Endothelial cell of umbilical vein (primary cell): ENCODE data around the gene INPP5A. TPM values are rescaled to one million over a fixed set of nuclear protein-coding genes. Genes with fewer than 3 reads are reported as not detected.

Experiments used
- BruUV-seq: library from RNA; stranded (reverse); fragments of 400-500 nt; replicated peaks from 2 replicates; lab custom pipeline; 2021; lab: Mats Ljungman, UMichigan
- CTCF ChIA-PET: fragments of 300-600, 350-600 bp; sonication (Branson Sonifier 250); formaldehyde crosslinking; loops from one replicate; lab custom pipeline; 2021; ENCODE audit warnings: antibody characterized with exemption, inconsistent platforms; lab: Charles Lee
- POLR2A ChIA-PET: fragments of 300-600, 350-600 bp; sonication (Branson Sonifier 250); formaldehyde crosslinking; loops from one replicate; lab custom pipeline; 2021; ENCODE audit warnings: antibody characterized with exemption, inconsistent platforms; lab: Charles Lee
- DNase-seq: peaks from one replicate; pipeline ENCODE4 v3.0.0-alpha.2; 2011; ENCODE audit warnings: low read depth, low spot score
- FAIRE-seq: peaks from 2 replicates; lab custom pipeline; 2011; peaks lifted over from hg19 to GRCh38; lab: Jason Lieb, UNC
- H2AFZ ChIP-seq: 2 replicates; pipeline ENCODE4 v1.6.0; 2012; ENCODE audit warnings: low read depth, low read length, control low read depth, inconsistent platforms
- H3K27ac ChIP-seq: 2 replicates; pipeline ENCODE4 v1.5.1; 2011; ENCODE audit warnings: low read depth, mild to moderate bottlenecking, control low read depth, low read length, moderate library complexity; ENCODE audit not compliant: insufficient read depth
- H3K27me3 ChIP-seq, 2 experiments: 2 replicates each; pipeline versions ENCODE4 v1.6.0 to v1.6.1; 2011; ENCODE audit warnings: low read length in 2 of 2, mixed read lengths in 1 of 2; ENCODE audit not compliant: control insufficient read depth in 2 of 2, insufficient read depth in 2 of 2
- H3K36me3 ChIP-seq, 2 experiments: 2 replicates in 1 of 2; 3 replicates in 1 of 2; pipeline ENCODE4 v1.5.1; 2011; ENCODE audit warnings: low read length in 2 of 2, mild to moderate bottlenecking in 1 of 2, moderate library complexity in 1 of 2; ENCODE audit not compliant: control insufficient read depth in 2 of 2, insufficient read depth in 2 of 2; ENCODE audit errors: extremely low read depth in 1 of 2
- H3K4me1 ChIP-seq: 3 replicates; pipeline ENCODE4 v1.5.1; 2011; ENCODE audit warnings: mild to moderate bottlenecking, low read length; ENCODE audit not compliant: control insufficient read depth, insufficient read depth; ENCODE audit errors: extremely low read depth
- H3K4me2 ChIP-seq: 2 replicates; pipeline ENCODE4 v1.6.1; 2011; ENCODE audit warnings: low read length, control low read depth, mixed read lengths; ENCODE audit not compliant: insufficient read depth
- H3K4me3 ChIP-seq, 3 experiments: fragments of 200-600 bp in 1 of 3; sonication (generic), shearing (Covaris generic) in 1 of 3; replicated peaks in 1 of 3; 2 replicates each; pipeline ENCODE4 v1.5.1; 2011 to 2016; ENCODE audit warnings: control low read depth in 3 of 3, low read length in 3 of 3, mild to moderate bottlenecking in 2 of 3, inconsistent platforms in 1 of 3, low read depth in 1 of 3, moderate library complexity in 1 of 3; ENCODE audit not compliant: insufficient read depth in 1 of 3
- H3K79me2 ChIP-seq: 2 replicates; pipeline ENCODE4 v1.6.0; 2012; ENCODE audit warnings: low read length, inconsistent platforms; ENCODE audit not compliant: control insufficient read depth, insufficient read depth
- H3K9ac ChIP-seq: replicated peaks from 2 replicates; pipeline ENCODE3; 2011; ENCODE audit warnings: low read length, control low read depth; ENCODE audit not compliant: insufficient read depth; ENCODE audit errors: extremely low read depth
- H3K9me1 ChIP-seq: replicated peaks from 3 replicates; pipeline ENCODE4 v1.6.0; 2011; ENCODE audit warnings: mild to moderate bottlenecking, low read length; ENCODE audit not compliant: control insufficient read depth, insufficient read depth; ENCODE audit errors: extremely low read depth
- H3K9me3 ChIP-seq: replicated peaks from 2 replicates; pipeline ENCODE4 v1.5.1; 2012; ENCODE audit warnings: low read length, inconsistent platforms; ENCODE audit not compliant: control insufficient read depth, insufficient read depth
- H4K20me1 ChIP-seq: replicated peaks from 2 replicates; pipeline ENCODE3; 2011; ENCODE audit warnings: mild to moderate bottlenecking, low read length; ENCODE audit not compliant: control insufficient read depth, insufficient read depth; ENCODE audit errors: extremely low read depth
- CTCF ChIP-seq, 2 donors: IDR thresholded peaks; 1 replicate in 1 of 2; 2 replicates in 1 of 2; pipeline ENCODE4 v1.5.1; 2011; ENCODE audit warnings: low read length in 2 of 2, mild to moderate bottlenecking in 2 of 2, moderate library complexity in 2 of 2, control low read depth in 1 of 2, inconsistent platforms in 1 of 2, low read depth in 1 of 2; ENCODE audit not compliant: insufficient read depth in 1 of 2; ENCODE audit errors: extremely low read depth in 1 of 2
- EZH2 ChIP-seq: IDR thresholded peaks from 2 replicates; pipeline ENCODE4 v1.6.1; 2012; ENCODE audit warnings: borderline replicate concordance, low read depth, mild to moderate bottlenecking, moderate library complexity, low read length, inconsistent platforms; ENCODE audit not compliant: severe bottlenecking
- FOS ChIP-seq: IDR thresholded peaks from 2 replicates; pipeline ENCODE4 v1.6.1; 2011; ENCODE audit warnings: mild to moderate bottlenecking, low read length, moderate library complexity, borderline replicate concordance; ENCODE audit not compliant: insufficient read depth
- GATA2 ChIP-seq: IDR thresholded peaks from 2 replicates; pipeline ENCODE4 v1.7.0; 2011; ENCODE audit warnings: low read depth, mild to moderate bottlenecking, moderate library complexity, mixed read lengths, low read length; ENCODE audit not compliant: insufficient read length, insufficient read depth
- JUN ChIP-seq: IDR thresholded peaks from 2 replicates; pipeline ENCODE4 v1.6.1; 2011; ENCODE audit warnings: borderline replicate concordance, low read depth; ENCODE audit not compliant: insufficient read length, insufficient read depth
- MAX ChIP-seq: IDR thresholded peaks from 2 replicates; pipeline ENCODE4 v1.6.1; 2011; ENCODE audit not compliant: insufficient read depth, insufficient read length
- MYC ChIP-seq: IDR thresholded peaks from one replicate; pipeline ENCODE4 v1.6.1; 2011; ENCODE audit warnings: mild to moderate bottlenecking, low read depth, low read length
- POLR2A ChIP-seq: IDR thresholded peaks from 2 replicates; pipeline ENCODE4 v1.6.1; 2012; ENCODE audit warnings: low read depth, mild to moderate bottlenecking, control low read depth, low read length
- POLR2AphosphoS5 ChIP-seq: IDR thresholded peaks from 2 replicates; pipeline ENCODE4 v1.6.1; 2012; ENCODE audit warnings: low read depth, mild to moderate bottlenecking, control low read depth, low read length, moderate library complexity; ENCODE audit not compliant: insufficient read depth
- dilution Hi-C: fragments of 300-500 bp; cut with MboI; formaldehyde crosslinking; loops from one replicate; pipeline ENCODE4 v1.15.0; 2019; ENCODE audit warnings: low sequenced_read_pairs; ENCODE audit not compliant: extremely low pct_ligation_motif_present
- intact Hi-C: fragments of 100-400 bp; cut with micrococcal nuclease; formaldehyde crosslinking; loops from one replicate; pipeline ENCODE4 v1.10.0; 2022
- polyA plus RNA-seq, 4 experiments: library from polyadenylated mRNA; depleted of rRNA in 3 of 4; stranded (reverse) in 3 of 4; unstranded in 1 of 4; fragments of >200 nt; gene quantifications; 2 replicates each; pipeline versions ENCODE4 v1.2.1 to v1.2.3, GENCODE V29; 2011 to 2012; ENCODE audit warnings: missing spikeins in 1 of 4
- total RNA-seq: library from RNA; stranded (reverse); gene quantifications from 2 replicates; pipeline ENCODE4 v1.2.3, GENCODE V29; 2021

INPP5A gene
- total and polyA plus RNA-seq, 2 donors (not counting 3 experiments of a cell fraction or from before 2014, with no cell fraction given) = 22.9 to 33.2 TPM

GRCh38 chr10:132652446-132652845, 114.9 kb downstream of the INPP5A start:
- no TSS peak for BruUV-seq
- dilution Hi-C loops (no loop called here), intact Hi-C loops (no loop called here)
- H3K79me2 ChIP-seq = no peaks in the 10 kb centered on the region
- CTCF ChIA-PET = interaction anchor here (1.0 kb wide), 1 partner anchor 15 kb away, joined by 3 read pairs; no protein-coding TSS in a partner anchor
- no peak overlapping the region for H3K27ac ChIP-seq
- no peaks in the 10 kb centered on the region for H3K9me1 ChIP-seq
- no peaks in the 10 kb centered on the region for H4K20me1 ChIP-seq
- H3K9ac ChIP-seq = no peak overlapping the region
- FAIRE-seq (no peak), DNase-seq (no peak)
- no peak overlapping the region for H3K4me3 ChIP-seq
- POLR2A ChIA-PET = no interaction called here
- no peaks in the 10 kb centered on the region for H3K27me3 ChIP-seq
- no peak overlapping the region for H3K4me2 ChIP-seq
- H3K4me1 ChIP-seq = no peaks in the 10 kb centered on the region
- TF ChIP-seq POLR2A (no peak), MAX (no peak), JUN (no peak), FOS (no peak), POLR2AphosphoS5 (no peak), GATA2 (no peak), EZH2 (no peak), CTCF (IDR thresholded peaks at IDR 0.05; ENCODE audit: extremely low read depth in 1 of 2, insufficient read depth in 1 of 2, low read depth in 1 of 2, low read length in 2 of 2) (no peak), MYC (no peak)
- H3K9me3 ChIP-seq = no peaks in the 10 kb centered on the region
- no peak overlapping the region for H2AFZ ChIP-seq
- no peaks in the 10 kb centered on the region for H3K36me3 ChIP-seq
